NCI-H2171 (cell line): ENCODE data around the gene P2RX2.
A peak's percentile ranks its signal among the peaks of the same experiment; 100 is the strongest.

Experiments used
- DNase-seq: peaks from one replicate; lab custom pipeline; 2025; lab: John Stamatoyannopoulos, UW

The P2RX2 gene

DNA sequence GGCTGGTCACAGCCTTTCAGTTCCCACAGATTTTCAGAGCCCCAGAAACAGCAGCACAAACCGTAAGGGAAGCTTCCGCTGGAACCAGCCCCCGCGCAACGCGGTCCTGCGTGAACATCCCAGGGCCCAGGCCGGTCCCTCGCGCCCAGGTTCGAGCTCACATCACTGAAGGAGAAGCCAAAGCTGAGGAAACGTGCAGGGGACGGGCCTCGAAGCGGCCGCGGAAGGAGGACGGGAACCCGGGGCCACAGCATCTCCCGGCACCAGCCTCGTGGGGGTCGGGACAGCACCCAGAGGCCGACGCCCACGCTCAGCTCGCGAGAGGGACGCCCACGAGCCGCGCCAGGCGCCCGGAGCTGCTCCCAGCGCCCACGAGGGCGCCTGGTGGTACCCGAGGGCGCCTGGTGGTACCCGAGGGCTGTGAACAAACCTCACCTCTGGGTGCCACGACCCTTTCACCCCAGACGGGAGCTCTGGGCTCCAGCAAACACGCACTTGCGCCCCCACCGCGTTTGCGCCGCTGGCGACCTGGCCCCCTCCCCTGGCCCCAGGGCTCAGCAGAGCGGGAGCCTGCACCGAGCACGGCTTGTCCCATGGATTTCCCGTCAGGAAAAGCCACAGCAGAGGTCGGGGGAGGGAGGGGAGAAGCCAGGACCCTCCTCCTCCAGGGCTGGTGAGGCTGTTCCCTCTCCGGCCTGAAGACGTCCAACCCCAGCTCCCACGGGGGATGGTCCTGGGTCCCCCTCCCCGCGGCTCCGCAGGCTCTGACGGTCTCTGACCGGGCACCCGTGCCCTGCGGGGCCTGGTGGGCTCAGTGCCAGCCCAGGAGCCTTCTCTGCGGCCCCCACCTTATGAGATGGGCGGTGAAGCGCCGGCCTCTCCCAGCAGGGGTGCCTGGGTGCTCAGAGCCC lies 15.1 kb upstream of the P2RX2 start:
- DNase-seq: no peak

DNA sequence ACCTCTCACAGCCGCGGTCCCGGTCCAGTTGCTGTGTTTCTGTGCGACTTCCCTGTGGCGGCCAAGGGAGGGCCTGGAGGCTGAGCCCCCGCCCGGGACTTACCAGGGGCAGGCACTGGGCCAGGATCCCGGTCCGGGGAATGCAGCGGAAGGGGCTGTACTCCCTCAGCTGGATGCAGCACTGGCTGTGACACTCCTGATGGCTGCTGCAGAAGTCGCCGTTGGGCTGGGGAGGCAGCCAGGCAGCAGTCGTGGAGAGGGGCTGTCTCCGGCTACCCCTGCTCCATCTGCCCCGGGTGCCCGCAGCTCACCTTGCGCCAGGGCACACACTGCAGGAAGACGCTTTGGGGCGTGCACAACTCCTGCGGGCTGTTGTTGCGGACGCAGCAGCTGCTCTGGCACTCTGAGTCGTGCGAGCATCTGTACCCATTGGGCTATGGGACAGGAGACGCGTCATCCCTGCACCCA lies 14.4 kb upstream of the P2RX2 start:
- peak; percentile 38 for DNase-seq

DNA sequence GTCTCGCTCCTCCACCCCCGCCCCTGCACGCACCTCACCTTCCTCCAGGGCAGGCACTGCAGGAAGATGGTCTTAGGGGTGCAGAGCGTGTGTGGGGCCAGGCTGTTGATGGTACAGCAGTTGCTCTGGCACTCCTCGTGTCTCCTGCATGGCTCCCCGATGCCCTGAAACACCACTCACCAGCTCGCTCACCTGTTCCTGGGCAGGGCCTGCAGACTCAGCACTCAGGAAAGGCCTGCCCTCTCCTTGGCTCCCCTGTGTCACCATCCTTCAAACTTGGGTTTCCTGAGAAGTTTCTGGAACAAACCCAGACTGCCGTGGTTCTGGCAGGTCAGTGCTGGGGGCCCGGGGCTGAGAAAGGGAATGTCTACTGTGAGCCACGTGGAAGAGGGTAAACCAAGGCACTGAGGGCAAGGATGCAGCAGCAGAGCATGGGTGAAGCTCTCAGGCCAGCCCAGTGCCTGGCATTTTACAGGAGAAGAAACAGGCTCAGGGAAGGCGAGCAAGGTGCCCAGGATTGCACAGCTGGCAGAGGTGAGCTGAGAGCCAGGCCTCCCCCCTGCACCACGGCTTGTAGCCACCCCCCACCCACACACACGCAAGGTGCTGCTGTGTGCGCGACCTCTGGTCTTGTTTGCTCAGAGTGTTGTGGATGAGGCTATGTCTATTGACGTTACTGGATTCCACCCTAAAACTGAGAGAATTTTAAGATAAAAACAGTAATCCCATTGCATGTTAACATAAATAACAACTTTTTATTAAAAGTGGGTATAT lies 13.7 kb upstream of the P2RX2 start:
- DNase-seq: no peak

DNA sequence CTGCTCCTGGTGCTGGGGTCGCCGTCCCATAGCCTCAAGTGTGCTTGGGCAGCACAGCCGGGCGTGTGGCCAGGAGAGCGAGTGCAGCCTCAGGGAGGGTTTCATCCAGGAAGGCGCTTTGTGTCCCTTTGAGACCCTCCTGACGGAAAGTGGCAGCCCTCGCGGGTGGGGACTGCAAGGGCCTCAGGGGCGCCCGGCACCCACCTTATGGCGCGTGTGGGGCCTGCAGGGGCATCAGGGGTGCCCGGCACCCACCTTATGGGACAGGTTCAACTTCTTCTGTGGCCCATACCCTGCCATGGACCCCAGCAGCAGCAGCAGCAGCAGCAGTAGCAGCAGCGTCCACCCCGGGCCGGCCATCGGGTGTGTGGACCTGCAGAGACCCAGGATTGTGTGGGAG lies 12.7 kb upstream of the P2RX2 start:
- no peak for DNase-seq

DNA sequence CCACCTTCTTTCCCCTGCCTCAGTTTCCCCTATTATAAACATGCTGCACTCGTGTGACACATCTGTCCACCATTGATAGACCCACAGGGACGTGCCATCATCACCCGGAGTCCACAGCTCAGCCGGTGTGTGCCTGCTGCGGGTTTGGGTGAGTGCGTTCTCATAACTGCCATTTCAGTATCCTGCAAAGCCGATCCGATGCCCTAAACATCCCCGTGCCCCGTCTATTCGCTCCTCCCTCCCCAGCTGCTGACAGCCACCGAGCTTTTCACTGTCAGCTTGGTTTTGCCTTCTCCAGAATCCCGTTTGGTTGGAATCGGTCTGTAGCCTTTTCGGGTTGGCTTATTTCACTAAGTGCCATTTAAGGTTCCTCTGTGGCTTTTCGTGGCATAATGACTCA lies 12.1 kb upstream of the P2RX2 start:
- no peak for DNase-seq

DNA sequence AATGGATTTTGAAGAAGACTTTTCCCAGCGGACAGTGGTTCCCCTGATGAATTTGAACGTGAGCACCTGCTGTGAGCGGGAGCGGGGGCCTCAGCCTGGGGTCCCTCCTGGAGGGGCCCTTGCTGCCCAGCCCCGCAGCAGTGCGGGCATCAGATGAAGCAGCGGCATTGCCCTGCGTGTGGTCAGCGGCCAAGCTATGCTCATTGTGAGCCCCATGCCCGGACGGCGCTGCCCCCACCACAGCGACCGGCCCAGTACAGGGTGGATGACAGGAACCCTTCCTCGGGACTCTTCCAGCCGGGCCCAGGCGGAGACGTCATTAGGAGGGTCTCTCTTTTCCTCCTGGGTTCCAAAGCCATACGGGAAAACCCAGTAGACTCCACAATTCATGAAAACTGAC lies 11.6 kb upstream of the P2RX2 start:
- DNase-seq: no peak

DNA sequence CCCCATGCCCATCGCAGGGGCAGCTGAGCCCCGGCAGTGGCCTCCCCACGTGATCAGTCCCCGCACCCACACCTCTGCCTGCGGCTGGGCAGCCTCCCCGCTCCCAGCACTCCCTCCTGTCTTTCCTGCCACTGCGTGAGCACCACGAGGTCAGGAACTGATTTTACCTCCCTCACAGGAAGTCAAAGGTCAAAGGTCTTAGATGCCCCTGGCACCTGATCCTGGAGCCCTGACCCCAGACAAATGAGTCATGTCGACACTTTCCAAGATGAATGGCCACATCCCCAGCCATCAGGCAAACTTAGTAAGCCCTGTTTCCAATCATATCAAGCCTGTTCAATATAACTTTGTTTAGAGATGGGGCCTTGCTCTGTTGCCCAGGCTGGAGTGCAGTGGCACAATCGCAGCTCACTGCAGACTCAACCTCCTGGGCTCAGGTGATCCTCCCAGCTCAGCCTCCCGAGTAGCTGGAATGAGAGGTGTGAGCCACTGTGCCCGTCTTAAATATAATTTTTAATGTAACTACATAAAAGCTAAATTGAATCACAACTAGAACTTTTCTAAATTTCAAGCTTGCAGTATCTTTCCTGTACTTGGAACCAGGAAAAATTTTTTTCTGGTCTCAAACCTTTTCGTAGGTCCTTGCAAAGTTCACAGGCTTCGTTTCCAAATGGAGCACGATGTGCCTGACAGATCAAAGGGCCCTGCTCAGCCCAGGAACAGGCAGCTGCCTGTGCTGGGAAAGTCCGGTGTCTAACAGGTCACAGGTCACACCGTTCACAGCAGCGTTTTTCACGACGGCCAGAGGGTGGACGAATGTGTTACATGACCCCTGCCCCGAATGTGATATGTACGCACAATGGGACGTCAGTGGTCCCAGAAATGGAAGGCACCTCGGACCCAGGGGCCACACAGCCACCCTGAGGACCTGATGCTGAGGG lies 10.1 kb upstream of the P2RX2 start:
- no peak for DNase-seq

DNA sequence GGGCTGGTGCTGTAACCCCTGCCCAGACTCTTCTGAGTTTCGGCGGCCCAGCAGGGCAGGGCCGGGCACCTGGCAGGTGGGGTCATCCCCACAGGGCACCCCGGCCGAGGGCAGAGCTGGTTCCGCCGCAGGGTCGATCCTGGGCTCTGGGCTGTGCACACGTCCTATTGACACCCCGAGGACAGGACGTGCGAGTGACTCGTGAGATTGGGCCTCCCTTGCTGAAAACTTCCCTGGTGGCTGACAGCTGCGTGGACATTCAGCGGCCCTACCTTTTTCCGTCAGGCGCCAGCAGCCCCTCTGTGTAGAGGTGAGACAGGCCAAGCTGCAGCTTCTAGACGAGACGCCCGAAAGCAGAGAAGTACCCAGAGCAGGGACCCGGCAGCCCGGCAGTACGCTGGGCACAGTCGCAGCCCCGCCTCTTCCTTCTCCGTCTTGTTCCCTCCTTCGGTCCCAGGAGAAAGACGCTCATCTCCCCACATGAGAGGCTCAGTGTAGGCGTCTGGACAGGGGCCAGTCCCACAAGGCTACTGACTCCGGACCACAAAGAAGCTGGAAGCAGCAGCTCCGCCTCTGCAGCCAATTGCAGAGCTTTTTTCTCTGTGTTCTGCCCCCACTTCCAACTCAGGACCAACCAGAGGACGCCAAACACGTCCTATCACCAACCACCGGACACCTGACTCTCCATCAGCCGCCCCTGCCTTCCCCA lies 8.4 kb upstream of the P2RX2 start, which contains the start of gene LRCOL1:
TSS of gene LRCOL1 (minus strand) at position 532 of the 709 bp plus-strand sequence. CDS start 4,331 bp downstream, outside the sequence.
- DNase-seq: peak; percentile 41

DNA sequence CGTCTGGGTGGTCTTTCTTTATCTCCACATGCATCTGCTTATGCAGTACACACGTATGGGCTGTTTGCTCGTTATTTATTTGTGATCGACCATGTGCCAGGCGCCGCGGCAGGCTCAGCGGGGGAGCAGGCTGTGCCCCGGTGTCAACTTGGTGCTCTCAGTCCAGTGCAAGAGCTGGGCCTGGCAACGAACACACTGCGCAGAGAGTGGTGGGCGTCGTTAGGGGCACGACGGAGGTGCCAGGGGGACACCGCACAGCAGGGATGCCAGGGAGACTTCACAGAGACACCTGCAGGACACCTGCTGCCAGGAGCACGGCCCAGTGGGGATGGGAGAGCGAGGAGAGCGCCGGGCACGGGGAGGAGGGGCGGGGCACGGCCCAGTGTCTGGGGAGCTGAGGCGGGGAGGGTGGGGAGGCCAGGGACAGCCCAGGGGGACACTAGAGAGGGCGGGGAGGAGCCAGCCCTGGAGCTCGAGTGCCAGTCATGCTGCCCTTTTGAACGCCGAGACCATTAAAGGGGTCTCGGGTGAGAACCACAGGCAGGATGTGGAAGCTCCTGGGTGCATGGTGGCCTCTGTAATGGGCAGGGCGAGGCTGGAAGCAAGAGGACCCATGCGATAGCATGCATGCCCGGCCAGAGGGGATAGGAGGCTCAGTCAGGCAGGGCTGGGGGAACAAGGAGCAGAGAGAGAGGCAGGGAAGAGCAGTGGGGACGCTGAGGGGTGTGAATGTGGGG lies 7.5 kb upstream of the P2RX2 start:
- peak; percentile 52 for DNase-seq

DNA sequence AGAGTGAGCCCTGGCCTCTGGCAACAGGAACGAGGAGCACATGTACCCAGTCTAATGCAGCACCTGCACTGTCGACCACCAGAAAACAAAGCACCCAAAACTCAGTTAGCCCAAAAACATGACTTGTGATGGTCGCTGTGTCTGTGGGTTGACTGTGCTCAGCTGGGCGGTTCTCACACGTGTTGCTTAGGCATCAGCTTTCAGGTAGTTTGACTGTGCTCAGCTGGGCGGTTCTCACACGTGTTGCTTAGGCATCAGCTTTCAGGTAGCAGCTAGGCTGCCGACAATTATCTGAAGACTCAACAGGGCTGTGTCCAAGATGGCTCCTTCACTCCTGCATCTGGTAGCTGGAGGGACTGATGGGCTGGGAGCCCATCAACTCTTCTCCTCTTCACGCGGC lies 7.0 kb upstream of the P2RX2 start:
- peak; percentile 67 for DNase-seq

DNA sequence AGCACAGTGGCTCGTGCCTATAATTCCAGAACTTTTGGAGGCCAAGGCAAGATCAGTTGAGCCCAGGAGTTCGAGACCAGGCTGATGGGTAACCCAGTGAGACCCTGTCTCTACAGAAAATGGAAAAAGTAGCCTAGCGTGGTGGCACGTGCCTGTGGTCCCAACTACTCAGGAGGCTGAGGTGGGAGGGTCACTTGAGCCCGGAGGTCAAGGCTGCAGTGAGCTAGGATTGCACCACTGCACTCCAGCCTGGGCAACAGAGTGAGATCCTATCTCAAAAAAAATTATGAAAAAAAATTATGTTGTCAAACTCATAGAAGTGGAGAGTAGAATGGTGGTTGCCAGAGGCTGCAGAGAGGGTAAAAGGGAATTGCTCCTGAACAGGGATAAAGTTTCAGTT lies 4.5 kb upstream of the P2RX2 start:
- no peak for DNase-seq

DNA sequence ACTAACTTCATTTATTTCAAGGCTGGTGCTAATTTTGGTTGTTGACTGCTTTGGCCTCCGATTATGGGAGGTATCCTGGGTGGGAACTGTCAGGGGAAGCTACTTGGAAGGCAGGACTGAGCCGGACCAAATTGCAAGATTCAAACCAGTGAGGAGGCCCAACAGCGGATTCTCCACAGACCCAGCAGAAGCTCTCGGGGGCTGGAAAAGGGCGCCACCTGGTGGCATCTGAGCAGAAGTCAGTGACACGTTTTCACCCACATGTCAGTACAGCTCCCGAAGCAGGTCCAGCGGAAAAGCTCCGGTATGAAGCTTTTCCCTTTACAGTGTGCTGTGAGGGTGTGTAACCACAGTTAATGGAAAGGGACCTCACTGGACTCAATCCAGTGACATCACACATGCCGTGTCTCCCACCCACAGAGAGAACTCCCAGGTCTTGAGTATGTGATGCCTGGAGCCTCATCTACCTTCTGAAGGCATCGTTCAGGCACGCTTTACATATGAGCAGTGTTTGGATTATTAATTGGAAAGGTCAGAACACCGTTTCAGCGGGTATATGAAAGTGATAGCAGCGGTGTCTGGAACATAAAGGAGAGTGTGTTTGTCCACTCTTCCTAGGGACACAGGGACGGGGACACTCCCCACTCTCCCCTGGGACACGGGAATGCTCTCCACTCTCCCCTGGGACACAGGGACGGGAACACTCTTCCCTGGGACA lies 3.6 kb upstream of the P2RX2 start:
- DNase-seq: peak; percentile 65

DNA sequence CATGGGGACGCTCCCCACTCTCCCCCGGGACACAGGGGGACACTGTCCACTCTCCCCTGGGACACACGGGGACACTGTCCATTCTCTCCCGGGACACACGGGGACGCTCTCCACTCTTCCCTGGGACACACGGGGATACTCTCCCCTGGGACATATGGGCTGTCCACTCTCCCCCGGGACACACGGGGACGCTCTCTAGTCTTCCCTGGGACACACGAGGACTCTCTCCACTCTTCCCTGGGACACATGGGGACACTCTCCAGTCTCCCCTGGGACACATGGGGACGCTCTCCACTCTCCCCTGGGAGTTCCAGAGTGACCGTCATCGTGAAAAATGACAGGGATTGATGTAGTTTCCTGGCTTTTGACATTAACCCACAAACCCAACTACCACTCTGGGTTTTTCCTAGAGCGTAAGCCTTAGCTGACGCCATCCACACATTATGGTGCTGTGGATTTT lies 3.0 kb upstream of the P2RX2 start:
- DNase-seq: no peak

DNA sequence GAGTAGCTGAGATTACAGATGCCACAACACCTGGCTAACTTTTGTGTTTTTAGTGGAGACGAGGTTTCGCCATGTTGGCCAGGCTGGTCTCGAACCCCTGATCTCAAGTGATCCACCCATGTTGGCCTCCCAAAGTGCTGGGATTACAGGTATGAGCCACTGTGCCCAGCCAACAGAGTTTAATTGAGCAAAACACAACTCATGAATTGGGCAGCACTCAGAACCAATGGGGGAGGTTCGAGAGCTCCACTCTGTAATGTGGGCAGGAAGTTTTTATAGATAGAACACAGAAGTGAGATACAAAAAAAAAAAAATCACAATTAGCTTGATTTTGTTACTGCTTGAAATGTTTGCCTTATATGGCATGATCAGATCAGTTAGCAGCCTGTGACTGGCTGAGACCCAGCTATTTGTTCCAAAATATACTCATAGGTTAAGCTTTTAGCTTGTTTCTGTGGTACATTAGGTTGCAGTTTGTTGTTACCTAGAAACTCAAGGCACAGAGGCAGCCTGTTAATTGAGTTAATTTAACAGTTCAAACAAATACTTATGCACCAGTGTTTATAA lies 1.4 kb upstream of the P2RX2 start:
- no peak for DNase-seq

DNA sequence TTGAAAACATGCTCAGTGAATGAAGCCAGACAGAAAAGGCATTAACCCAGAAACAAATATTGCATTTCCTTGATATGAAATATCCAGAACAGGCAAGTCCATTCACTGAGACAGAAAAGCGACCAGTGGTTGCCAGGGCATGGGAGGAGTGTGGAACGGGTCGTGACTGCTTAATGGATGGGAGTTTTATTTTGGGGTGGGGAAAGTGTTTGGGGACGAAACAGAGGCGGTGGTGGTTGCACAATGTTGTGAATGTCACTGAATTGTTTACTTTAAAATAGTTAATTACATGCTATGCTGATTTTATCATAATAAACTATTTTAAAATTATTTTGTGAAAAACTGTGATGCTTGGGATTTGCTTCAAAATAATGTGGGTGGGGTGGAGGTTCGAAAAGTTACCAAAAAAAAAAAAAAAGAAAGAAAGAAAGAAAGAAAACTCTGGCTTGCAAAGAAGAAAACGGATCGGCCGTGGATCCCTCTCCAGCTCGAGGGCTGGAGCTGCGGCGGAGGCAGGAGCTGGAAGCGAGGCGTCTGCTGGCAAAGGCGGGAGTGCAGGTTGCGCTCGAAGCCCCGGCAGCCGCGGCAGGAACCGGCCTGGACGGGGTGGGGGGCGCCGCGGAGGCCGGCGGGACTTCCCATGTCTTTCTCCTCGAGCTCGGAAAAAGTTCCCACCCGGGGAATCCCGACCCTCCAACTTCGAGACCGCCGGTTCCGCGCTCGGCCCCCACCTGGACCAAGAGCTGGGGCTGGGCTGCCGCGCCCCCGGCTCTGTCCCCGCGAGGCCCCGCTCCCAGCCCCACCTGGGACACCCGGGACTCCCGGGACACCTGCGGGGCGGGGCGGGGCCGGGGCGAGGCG lies 524 bp upstream of the P2RX2 start:
- peak; percentile 33 for DNase-seq

DNA sequence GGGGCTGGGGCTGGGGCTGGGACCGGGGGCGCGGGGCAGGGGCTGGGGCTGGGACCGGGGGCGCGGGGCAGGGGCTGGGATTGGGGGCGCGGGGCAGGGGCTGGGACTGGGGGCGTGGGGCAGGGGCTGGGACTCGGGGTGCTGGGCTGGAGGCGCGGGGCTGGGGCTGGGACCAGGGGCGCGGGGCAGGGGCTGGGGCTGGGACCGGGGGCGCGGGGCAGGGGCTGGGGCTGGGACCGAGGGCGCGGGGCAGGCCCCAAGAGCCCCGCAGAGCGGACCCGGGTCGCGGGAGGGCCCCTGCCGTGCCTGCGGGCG lies 452 bp downstream of the P2RX2 start:
- no peak for DNase-seq

DNA sequence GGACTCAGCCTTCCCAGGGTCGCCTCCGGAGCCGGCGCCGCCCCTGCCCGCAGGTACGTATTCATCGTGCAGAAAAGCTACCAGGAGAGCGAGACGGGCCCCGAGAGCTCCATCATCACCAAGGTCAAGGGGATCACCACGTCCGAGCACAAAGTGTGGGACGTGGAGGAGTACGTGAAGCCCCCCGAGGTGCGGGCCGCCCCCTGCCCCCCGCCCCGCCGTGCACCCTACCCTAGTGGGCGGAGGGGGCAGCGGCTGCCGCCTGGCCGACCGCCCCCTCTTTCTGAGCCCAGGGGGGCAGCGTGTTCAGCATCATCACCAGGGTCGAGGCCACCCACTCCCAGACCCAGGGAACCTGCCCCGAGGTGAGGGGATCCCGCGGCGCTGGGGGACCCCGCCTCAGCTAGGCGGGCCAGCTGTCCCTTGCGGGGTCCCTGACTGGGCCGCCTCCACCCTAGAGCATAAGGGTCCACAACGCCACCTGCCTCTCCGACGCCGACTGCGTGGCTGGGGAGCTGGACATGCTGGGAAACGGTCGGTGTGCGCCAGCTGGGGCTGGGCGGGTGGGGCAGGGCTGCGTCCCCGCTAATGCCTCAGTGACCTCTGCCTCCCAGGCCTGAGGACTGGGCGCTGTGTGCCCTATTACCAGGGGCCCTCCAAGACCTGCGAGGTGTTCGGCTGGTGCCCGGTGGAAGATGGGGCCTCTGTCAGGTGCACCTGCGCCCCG lies 973 bp downstream of the P2RX2 start:
- DNase-seq: no peak
